Endothelial cell of umbilical vein (primary cell): ENCODE data around the gene PAX5. TPM values are rescaled to one million over a fixed set of nuclear protein-coding genes. Genes with fewer than 3 reads are reported as not detected.

Source experiments
- BruUV-seq: library from RNA; stranded (reverse); fragments of 400-500 nt; replicated peaks from 2 replicates; lab custom pipeline; 2021; lab: Mats Ljungman, UMichigan
- CTCF ChIA-PET: fragments of 300-600, 350-600 bp; sonication (Branson Sonifier 250); formaldehyde crosslinking; loops from one replicate; lab custom pipeline; 2021; ENCODE audit warnings: antibody characterized with exemption, inconsistent platforms; lab: Charles Lee
- POLR2A ChIA-PET: fragments of 300-600, 350-600 bp; sonication (Branson Sonifier 250); formaldehyde crosslinking; loops from one replicate; lab custom pipeline; 2021; ENCODE audit warnings: antibody characterized with exemption, inconsistent platforms; lab: Charles Lee
- DNase-seq: peaks from one replicate; pipeline ENCODE4 v3.0.0-alpha.2; 2011; ENCODE audit warnings: low read depth, low spot score
- FAIRE-seq: peaks from 2 replicates; lab custom pipeline; 2011; peaks lifted over from hg19 to GRCh38; lab: Jason Lieb, UNC
- H2AFZ ChIP-seq: 2 replicates; pipeline ENCODE4 v1.6.0; 2012; ENCODE audit warnings: low read depth, low read length, control low read depth, inconsistent platforms
- H3K27ac ChIP-seq: 2 replicates; pipeline ENCODE4 v1.5.1; 2011; ENCODE audit warnings: low read depth, mild to moderate bottlenecking, control low read depth, low read length, moderate library complexity; ENCODE audit not compliant: insufficient read depth
- H3K27me3 ChIP-seq, 2 experiments: 2 replicates each; pipeline versions ENCODE4 v1.6.0 to v1.6.1; 2011; ENCODE audit warnings: low read length in 2 of 2, mixed read lengths in 1 of 2; ENCODE audit not compliant: control insufficient read depth in 2 of 2, insufficient read depth in 2 of 2
- H3K36me3 ChIP-seq, 2 experiments: 2 replicates in 1 of 2; 3 replicates in 1 of 2; pipeline ENCODE4 v1.5.1; 2011; ENCODE audit warnings: low read length in 2 of 2, mild to moderate bottlenecking in 1 of 2, moderate library complexity in 1 of 2; ENCODE audit not compliant: control insufficient read depth in 2 of 2, insufficient read depth in 2 of 2; ENCODE audit errors: extremely low read depth in 1 of 2
- H3K4me1 ChIP-seq: 3 replicates; pipeline ENCODE4 v1.5.1; 2011; ENCODE audit warnings: mild to moderate bottlenecking, low read length; ENCODE audit not compliant: control insufficient read depth, insufficient read depth; ENCODE audit errors: extremely low read depth
- H3K4me2 ChIP-seq: 2 replicates; pipeline ENCODE4 v1.6.1; 2011; ENCODE audit warnings: low read length, control low read depth, mixed read lengths; ENCODE audit not compliant: insufficient read depth
- H3K4me3 ChIP-seq, 3 experiments: fragments of 200-600 bp in 1 of 3; sonication (generic), shearing (Covaris generic) in 1 of 3; replicated peaks in 1 of 3; 2 replicates each; pipeline ENCODE4 v1.5.1; 2011 to 2016; ENCODE audit warnings: control low read depth in 3 of 3, low read length in 3 of 3, mild to moderate bottlenecking in 2 of 3, inconsistent platforms in 1 of 3, low read depth in 1 of 3, moderate library complexity in 1 of 3; ENCODE audit not compliant: insufficient read depth in 1 of 3
- H3K79me2 ChIP-seq: 2 replicates; pipeline ENCODE4 v1.6.0; 2012; ENCODE audit warnings: low read length, inconsistent platforms; ENCODE audit not compliant: control insufficient read depth, insufficient read depth
- H3K9ac ChIP-seq: replicated peaks from 2 replicates; pipeline ENCODE3; 2011; ENCODE audit warnings: low read length, control low read depth; ENCODE audit not compliant: insufficient read depth; ENCODE audit errors: extremely low read depth
- H3K9me1 ChIP-seq: replicated peaks from 3 replicates; pipeline ENCODE4 v1.6.0; 2011; ENCODE audit warnings: mild to moderate bottlenecking, low read length; ENCODE audit not compliant: control insufficient read depth, insufficient read depth; ENCODE audit errors: extremely low read depth
- H3K9me3 ChIP-seq: replicated peaks from 2 replicates; pipeline ENCODE4 v1.5.1; 2012; ENCODE audit warnings: low read length, inconsistent platforms; ENCODE audit not compliant: control insufficient read depth, insufficient read depth
- H4K20me1 ChIP-seq: replicated peaks from 2 replicates; pipeline ENCODE3; 2011; ENCODE audit warnings: mild to moderate bottlenecking, low read length; ENCODE audit not compliant: control insufficient read depth, insufficient read depth; ENCODE audit errors: extremely low read depth
- EZH2 ChIP-seq: IDR thresholded peaks from 2 replicates; pipeline ENCODE4 v1.6.1; 2012; ENCODE audit warnings: borderline replicate concordance, low read depth, mild to moderate bottlenecking, moderate library complexity, low read length, inconsistent platforms; ENCODE audit not compliant: severe bottlenecking
- FOS ChIP-seq: IDR thresholded peaks from 2 replicates; pipeline ENCODE4 v1.6.1; 2011; ENCODE audit warnings: mild to moderate bottlenecking, low read length, moderate library complexity, borderline replicate concordance; ENCODE audit not compliant: insufficient read depth
- GATA2 ChIP-seq: IDR thresholded peaks from 2 replicates; pipeline ENCODE4 v1.7.0; 2011; ENCODE audit warnings: low read depth, mild to moderate bottlenecking, moderate library complexity, mixed read lengths, low read length; ENCODE audit not compliant: insufficient read length, insufficient read depth
- JUN ChIP-seq: IDR thresholded peaks from 2 replicates; pipeline ENCODE4 v1.6.1; 2011; ENCODE audit warnings: borderline replicate concordance, low read depth; ENCODE audit not compliant: insufficient read length, insufficient read depth
- MYC ChIP-seq: IDR thresholded peaks from one replicate; pipeline ENCODE4 v1.6.1; 2011; ENCODE audit warnings: mild to moderate bottlenecking, low read depth, low read length
- POLR2A ChIP-seq: IDR thresholded peaks from 2 replicates; pipeline ENCODE4 v1.6.1; 2012; ENCODE audit warnings: low read depth, mild to moderate bottlenecking, control low read depth, low read length
- POLR2AphosphoS5 ChIP-seq: IDR thresholded peaks from 2 replicates; pipeline ENCODE4 v1.6.1; 2012; ENCODE audit warnings: low read depth, mild to moderate bottlenecking, control low read depth, low read length, moderate library complexity; ENCODE audit not compliant: insufficient read depth
- dilution Hi-C: fragments of 300-500 bp; cut with MboI; formaldehyde crosslinking; loops from one replicate; pipeline ENCODE4 v1.15.0; 2019; ENCODE audit warnings: low sequenced_read_pairs; ENCODE audit not compliant: extremely low pct_ligation_motif_present
- intact Hi-C: fragments of 100-400 bp; cut with micrococcal nuclease; formaldehyde crosslinking; loops from one replicate; pipeline ENCODE4 v1.10.0; 2022
- polyA plus RNA-seq, 4 experiments: library from polyadenylated mRNA; depleted of rRNA in 3 of 4; stranded (reverse) in 3 of 4; unstranded in 1 of 4; fragments of >200 nt; gene quantifications; 2 replicates each; pipeline versions ENCODE4 v1.2.1 to v1.2.3, GENCODE V29; 2011 to 2012; ENCODE audit warnings: missing spikeins in 1 of 4
- total RNA-seq: library from RNA; stranded (reverse); gene quantifications from 2 replicates; pipeline ENCODE4 v1.2.3, GENCODE V29; 2021
- TF ChIP-seq, protein P1 (sequence below), 2 donors: IDR thresholded peaks; 1 replicate in 1 of 2; 2 replicates in 1 of 2; pipeline ENCODE4 v1.5.1; 2011; ENCODE audit warnings: low read length in 2 of 2, mild to moderate bottlenecking in 2 of 2, moderate library complexity in 2 of 2, control low read depth in 1 of 2, inconsistent platforms in 1 of 2, low read depth in 1 of 2; ENCODE audit not compliant: insufficient read depth in 1 of 2; ENCODE audit errors: extremely low read depth in 1 of 2
- TF ChIP-seq, protein P2 (sequence below): IDR thresholded peaks from 2 replicates; pipeline ENCODE4 v1.6.1; 2011; ENCODE audit not compliant: insufficient read depth, insufficient read length

Gene PAX5
- total and polyA plus RNA-seq, 2 donors (not counting 3 experiments of a cell fraction or from before 2014, with no cell fraction given), result not detected

- TF ChIP-seq FOS, result no peak
- no peak for TF ChIP-seq POLR2A
- no peak for TF ChIP-seq JUN
- no peak for TF ChIP-seq GATA2
- no peak for TF ChIP-seq MYC
- TF ChIP-seq, protein P1, sequence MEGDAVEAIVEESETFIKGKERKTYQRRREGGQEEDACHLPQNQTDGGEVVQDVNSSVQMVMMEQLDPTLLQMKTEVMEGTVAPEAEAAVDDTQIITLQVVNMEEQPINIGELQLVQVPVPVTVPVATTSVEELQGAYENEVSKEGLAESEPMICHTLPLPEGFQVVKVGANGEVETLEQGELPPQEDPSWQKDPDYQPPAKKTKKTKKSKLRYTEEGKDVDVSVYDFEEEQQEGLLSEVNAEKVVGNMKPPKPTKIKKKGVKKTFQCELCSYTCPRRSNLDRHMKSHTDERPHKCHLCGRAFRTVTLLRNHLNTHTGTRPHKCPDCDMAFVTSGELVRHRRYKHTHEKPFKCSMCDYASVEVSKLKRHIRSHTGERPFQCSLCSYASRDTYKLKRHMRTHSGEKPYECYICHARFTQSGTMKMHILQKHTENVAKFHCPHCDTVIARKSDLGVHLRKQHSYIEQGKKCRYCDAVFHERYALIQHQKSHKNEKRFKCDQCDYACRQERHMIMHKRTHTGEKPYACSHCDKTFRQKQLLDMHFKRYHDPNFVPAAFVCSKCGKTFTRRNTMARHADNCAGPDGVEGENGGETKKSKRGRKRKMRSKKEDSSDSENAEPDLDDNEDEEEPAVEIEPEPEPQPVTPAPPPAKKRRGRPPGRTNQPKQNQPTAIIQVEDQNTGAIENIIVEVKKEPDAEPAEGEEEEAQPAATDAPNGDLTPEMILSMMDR (IDR thresholded peaks at IDR 0.05; ENCODE audit: extremely low read depth in 1 of 2, insufficient read depth in 1 of 2, low read depth in 1 of 2, low read length in 2 of 2), result no peak
- TF ChIP-seq, protein P2, sequence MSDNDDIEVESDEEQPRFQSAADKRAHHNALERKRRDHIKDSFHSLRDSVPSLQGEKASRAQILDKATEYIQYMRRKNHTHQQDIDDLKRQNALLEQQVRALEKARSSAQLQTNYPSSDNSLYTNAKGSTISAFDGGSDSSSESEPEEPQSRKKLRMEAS, result no peak
- TF ChIP-seq EZH2, result no peak
- no peak for TF ChIP-seq POLR2AphosphoS5
- no peaks in the 10 kb centered on the region for H3K79me2 ChIP-seq
- no peak overlapping the region for H2AFZ ChIP-seq
- no peaks in the 10 kb centered on the region for H3K9me3 ChIP-seq
- H4K20me1 ChIP-seq, result no peaks in the 10 kb centered on the region
- H3K9ac ChIP-seq, result no peak overlapping the region
- no TSS peak for BruUV-seq
- H3K27ac ChIP-seq, result no peak overlapping the region
- no peak for DNase-seq
- no peaks in the 10 kb centered on the region for H3K36me3 ChIP-seq
- FAIRE-seq, result no peak
- POLR2A ChIA-PET, result no interaction called here
- no peak overlapping the region for H3K4me2 ChIP-seq
- intact Hi-C loops, result loop anchor here (5.0 kb wide), 1 partner anchor 461 kb away; no protein-coding TSS in a partner anchor
- no peak overlapping the region for H3K4me3 ChIP-seq
- peaks cover 6 to 17% of the 10 kb centered on the region in 2 experiments for H3K27me3 ChIP-seq
- no peaks in the 10 kb centered on the region for H3K4me1 ChIP-seq
- dilution Hi-C loops, result no loop called here
- CTCF ChIA-PET, result interaction anchor here (1.7 to 6.4 kb wide), 5 partner anchors 9 to 125 kb away, joined by 5 to 81 read pairs (median 52); no protein-coding TSS in a partner anchor
- no peaks in the 10 kb centered on the region for H3K9me1 ChIP-seq
Observed at GRCh38 chr9:36871606-36872005, 162.5 kb downstream of the PAX5 start.
